Left ventricle myocardium superior (tissue), 1 donor: Measurements from ENCODE around the gene FOXE1. TPM values are rescaled to one million over a fixed set of nuclear protein-coding genes. Genes with fewer than 3 reads are reported as not detected.

ENCODE experiments used
- ATAC-seq: fragments of 200-7000 bp; cut with Tn5 transposase; one replicate; pipeline ENCODE4 v1.9.1; 2020; ENCODE audit warnings: mild to moderate bottlenecking, moderate library complexity
- DNase-seq: peaks from one replicate; pipeline ENCODE4 v3.0.0-alpha.2; 2020
- intact Hi-C: fragments of 100-400 bp; cut with micrococcal nuclease; formaldehyde crosslinking; loops from one replicate; pipeline ENCODE4 v1.11.0; 2022
- long read RNA-seq: library from polyadenylated mRNA; unstranded; transcript quantifications from one replicate; pipeline ENCODE4 v2.0.0, GENCODE V29; 2021
- total RNA-seq: library from RNA; stranded (reverse); fragmentation: NEBNext Ultra II Directional; extraction: Animal tissue kit (Norgen Biotek cat#: 25700); gene quantifications from one replicate; pipeline ENCODE4 v1.2.1, GENCODE V29; 2021
- donor health status: DM: no; HTN: yes; CAD: no; lungs with severe emphysema.

The FOXE1 gene
- not detected for total RNA-seq
- long read RNA-seq, result 0 reads

DNA sequence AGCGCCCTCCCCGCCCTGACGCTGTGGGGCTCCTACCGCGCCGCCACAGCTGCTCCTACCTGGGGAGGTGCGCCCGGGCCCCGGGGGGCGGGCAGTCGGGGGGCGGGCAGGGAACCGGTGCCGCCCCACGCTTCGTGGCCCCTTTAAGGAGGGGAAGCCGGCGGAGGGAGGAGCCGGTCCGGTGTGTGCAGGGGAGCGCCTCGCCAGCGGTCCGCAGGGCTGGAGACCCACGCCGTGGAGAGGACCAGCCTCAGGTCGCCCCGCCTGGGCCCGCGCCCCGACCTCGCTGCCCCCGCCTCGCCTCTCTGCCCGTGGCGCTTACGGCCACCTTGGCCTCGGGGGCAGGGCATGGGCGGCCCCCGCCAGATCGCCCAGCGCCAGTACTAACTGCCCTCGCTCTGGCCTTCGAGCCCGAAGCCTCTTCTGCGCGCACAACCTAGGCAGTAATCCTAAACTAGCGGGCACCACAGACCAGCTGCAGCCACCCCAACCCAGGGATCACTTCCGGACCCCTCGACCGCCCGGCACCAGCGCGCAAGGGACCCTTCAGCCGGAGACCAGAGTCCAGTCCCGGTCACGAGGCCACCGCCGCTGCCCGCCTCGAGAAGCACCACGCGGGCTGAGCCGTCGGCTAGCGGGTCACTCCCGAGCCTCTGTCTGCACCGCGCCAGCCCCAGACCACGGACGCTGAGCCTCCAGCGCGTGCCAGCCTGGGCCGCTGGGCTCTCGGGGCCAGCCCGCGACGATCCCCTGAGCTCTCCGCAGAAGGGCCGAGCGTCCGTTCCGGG, at the start of gene FOXE1:
Gene FOXE1, plus strand, starts transcription at position 171 of the 788 bp plus-strand sequence. CDS start 689 bp downstream, outside the sequence.
- intact Hi-C loops, result no loop called here
- ATAC-seq (no peak), DNase-seq (no peak)

DNA sequence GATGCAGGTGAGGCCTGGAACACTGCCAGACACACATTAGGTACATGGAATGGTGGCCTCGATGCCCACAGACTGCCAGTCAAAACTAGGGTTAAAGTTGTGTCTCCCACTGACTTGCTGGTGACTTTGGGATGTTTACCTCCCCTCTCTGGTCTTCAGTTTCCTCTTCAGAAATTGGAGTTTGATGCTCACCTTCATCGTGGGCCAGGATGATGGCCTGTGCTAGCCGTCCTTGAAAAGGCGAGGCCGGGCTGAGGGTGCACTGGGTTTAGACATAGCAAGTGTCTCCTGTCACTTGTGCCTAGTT, 49.0 kb upstream of the FOXE1 start:
- DNase-seq, result no peak
- intact Hi-C loops, result no loop called here
- ATAC-seq, result no peak

DNA sequence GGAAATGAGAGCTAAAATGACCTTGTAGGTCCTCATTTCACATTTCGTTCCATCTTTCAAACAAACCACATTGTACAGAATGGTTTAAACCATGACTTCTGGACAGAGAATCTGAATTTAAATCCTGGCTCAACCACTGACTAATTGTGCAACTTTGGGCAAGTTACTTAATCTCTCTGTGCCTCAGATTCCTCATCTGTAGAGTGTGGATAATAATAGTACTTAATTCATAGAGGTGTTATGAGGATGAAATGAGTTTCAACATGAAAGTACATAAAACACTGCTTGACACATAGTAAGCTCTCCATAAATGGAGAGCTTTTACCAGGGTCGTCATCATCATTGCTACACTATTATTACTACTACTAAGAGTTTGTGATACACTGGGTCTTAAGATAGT, 46.3 kb upstream of the FOXE1 start:
- intact Hi-C loops, result no loop called here
- DNase-seq (no peak), ATAC-seq (no peak)

DNA sequence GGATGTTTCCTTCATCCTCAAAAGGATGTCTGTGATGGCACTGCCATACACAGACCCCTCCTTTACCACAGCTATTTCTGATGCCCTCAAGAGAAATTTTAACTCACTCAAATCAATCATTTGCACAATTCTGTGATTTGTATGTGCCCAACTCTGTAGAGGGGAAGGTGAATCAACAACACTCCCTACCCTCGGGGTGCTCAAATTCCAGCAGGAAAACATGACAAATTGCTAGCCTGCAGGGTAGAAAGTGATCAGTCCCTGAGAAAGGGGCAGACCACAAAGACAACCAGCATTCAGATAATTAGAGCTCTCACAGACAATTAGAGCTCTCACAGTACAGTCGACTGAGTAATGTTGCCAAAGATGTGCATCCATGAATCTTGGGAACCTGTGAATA, 45.3 kb upstream of the FOXE1 start:
- DNase-seq (no peak), ATAC-seq (no peak)
- intact Hi-C loops, result no loop called here

DNA sequence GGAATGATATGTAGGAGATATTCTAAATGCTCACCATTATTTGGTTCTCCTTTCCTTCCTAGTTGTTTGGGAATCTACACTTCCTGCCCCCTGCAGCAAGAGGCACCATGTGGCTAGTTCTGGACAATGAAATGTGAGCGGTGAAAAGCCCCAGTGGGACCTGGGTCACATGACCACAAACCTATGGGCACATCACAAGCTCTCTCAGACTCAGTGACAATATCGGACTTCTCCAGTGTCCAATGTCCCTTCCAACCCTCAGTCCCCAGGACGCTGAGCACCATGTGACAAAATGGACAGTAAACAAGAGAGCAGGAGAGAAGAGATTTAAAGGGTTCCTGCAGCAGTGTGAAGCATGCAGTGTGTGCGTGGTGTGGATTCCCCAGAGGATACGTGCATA, 44.6 kb upstream of the FOXE1 start:
- ATAC-seq (no peak), DNase-seq (no peak)
- intact Hi-C loops, result no loop called here

DNA sequence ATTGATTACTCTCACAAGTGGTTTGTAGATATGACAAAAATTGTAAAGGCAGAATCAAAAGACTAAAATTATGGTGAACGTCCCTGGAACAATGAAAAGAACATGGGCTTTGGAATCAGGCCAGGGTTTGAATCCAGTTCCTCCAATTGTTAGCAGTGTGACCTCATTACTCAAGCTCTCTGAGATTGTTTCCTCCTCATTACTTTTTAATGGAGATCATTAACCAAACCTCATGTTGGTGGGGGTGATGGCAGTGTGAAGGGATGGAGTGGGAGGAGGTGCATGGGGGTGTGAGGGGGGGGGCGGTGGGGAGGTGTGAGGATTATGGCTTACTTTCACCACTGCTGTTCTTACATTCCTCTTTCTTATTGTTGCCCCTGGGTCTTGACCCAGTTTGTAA, 44.1 kb upstream of the FOXE1 start:
- ATAC-seq (no peak), DNase-seq (no peak)
- intact Hi-C loops, result no loop called here

DNA sequence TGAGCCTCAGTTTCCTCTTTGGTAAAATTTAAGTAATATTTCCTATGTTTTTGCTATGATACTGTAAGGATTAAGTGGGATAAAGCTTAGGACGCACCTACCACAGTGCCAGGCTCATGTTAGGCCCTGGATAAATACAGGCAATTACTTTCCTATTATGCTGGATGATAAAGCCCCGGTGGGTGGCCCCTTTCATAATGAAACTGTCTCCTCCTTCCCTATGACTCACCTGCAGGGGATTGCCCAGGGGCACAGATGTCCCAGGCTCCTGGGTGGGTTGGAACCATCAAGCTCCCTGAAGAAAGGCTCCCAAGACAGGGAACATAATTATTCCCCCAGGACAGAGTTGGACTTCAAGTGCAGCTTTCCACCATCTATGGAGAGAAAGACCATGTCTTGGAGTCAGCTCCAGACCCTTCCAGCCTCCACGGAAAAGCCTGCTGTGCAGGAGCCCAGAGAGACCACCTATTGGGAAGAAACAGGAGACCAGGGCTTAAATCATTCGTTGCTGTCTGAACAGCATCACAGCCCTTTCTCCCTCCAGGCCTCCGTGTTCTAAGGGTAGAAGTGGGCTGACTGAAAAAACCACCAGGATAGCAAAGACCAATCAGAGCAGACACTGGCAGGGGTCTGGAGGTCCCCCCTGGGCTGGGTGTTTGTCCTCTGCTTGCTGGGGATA, 43.2 kb upstream of the FOXE1 start:
- intact Hi-C loops, result no loop called here
- no peak for ATAC-seq
- DNase-seq, result no peak

DNA sequence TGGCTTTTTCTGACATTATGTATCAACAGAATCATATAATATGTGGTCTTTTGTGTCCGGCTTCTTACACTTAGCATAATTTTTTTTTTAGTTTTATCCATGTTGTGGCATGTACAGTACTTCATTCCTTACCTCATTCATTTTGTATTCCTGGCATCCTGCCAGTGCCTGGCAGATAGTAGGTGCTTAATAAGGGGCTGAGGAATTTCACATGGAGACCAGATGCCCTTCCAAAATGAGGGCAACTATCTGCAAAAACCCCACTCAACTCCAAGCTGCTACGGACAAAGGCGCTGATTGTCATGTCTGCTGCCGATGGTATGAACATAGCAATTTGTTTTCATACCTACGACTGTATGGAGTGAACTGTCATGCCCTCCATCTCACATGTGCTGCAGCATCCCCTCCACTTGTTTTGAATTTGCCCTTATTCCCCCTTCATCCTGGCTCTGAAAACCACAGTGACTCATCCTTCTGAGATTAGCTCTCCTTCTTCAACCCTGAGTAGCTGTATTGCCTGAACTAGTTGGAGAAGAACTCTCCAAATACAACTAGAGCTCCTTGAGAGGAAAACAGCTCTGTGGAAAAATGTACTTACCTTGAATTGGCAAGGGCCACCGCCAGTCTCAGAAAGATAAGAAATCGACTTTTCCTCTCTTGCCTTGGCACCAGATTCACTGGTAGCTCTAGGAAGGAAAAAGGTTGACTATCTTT, 41.3 kb upstream of the FOXE1 start:
- DNase-seq (no peak), ATAC-seq (no peak)
- intact Hi-C loops, result no loop called here

DNA sequence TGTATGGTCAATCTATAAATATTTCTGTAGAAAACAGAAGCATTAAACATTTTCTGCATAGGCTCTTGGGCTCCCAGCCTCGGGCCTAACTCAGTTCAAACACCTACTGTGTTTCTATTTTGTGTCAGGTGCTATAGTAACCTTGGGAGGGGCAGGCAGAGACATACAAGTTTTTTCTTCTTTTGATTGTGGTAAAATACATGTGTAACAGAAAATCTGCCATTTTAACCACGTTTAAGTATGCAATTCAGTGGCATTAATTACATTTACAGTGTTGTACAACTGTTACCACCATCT, 40.8 kb upstream of the FOXE1 start:
- no peak for ATAC-seq
- intact Hi-C loops, result no loop called here
- no peak for DNase-seq

DNA sequence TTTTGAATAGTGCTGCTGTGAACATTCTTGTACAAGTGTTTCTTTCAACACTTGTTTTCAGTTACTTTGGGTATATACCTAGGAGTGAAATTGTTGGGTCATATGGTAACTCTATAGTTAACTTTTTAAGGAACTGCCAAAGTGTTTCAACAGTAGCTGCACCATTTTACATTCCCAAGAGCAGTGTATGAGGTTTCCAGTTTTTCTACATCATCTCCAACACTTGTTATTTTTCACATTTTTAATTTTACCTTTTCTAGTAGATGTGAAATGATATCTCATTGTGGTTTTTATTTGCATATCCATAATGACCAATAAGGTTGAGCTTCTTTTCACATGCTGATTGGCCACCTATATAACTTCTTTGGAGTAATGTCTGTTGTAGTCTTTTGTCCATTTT, 40.0 kb upstream of the FOXE1 start:
- DNase-seq, result no peak
- ATAC-seq, result no peak
- intact Hi-C loops, result no loop called here

DNA sequence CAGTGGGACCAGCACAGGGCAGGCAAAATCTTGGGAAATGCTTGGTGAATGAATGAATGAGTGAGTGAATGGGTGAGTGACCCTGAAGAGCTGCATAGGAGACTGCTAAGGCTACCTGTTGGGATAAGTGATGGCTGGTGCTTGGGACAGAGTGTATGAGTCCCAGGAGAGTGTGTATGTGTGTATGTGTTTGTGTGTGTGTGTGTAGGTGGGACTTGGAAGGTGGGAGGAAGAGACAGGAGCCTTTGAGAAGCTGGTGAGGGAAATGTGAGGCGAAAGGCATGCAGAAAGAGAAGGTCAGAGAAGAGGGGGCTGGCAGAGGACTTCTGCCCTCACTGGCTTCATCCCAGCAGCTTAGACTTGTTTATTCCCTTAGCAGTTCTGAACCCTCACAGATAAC, 33.3 kb upstream of the FOXE1 start:
- DNase-seq, result no peak
- ATAC-seq, result no peak
- intact Hi-C loops, result no loop called here

DNA sequence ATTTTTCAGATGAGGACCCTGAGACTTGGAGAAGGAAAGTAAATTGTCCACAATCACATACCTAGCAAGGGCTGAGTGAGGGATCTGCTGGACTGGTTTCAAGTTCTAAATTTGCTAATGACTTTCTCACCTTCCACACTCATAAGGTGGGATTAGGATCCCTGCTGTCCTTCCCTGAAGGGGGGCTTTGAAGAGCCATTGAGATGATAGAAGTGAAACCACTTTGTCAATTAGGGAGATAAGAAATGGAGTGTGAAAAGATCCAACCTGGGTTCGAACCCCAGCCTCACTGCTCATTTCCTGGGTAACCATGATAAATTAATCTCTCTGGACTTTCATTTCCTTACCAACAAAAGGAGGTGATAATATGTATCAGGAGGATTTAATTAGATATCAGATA, 32.7 kb upstream of the FOXE1 start:
- no peak for DNase-seq
- ATAC-seq, result no peak
- intact Hi-C loops, result no loop called here

DNA sequence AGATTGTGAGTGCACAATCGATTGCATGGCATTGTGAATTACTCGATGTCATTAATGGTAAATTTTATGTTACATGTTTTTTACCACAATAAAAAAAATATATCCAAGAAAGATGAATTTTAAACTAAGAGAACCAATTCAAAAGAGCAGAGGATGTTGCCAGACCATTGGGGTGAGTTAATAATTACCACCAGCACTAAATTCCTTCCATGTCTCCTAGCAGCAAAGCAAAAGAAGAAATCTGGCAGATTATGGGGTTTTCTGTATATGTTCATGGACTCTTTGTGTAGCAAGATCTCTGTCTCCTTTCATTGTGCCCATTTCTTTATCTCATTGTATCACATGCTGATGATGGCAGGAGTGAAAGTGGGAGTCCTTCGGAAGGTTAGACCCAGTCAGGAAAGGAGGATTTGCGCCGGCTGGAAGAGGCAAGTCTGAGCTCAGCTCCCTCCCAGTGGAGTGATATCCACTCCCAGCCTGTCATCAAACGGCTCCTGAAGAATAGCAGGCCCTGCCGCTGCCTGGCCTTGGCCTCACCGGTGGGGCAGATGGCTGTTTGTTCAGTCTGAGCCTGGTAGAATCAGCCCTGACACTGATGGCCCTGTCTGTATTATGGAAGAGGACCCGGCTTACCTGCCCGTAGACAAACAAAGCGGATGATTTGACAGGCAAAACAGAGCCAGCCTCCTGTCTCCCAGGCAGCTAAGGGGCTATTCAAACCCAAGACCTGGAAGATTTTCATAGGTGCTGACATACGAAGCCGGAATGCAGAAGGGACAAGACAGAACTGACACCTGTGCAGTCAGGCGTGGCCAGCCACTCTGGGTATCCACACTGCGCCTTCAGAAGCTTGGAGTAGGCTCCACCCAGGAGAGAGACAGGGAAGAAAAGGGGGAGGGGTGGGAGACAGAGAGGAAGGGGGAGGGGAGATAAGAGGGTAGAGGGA, 21.9 kb upstream of the FOXE1 start:
- DNase-seq (no peak), ATAC-seq (peak; percentile 77)
- intact Hi-C loops, result no loop called here

DNA sequence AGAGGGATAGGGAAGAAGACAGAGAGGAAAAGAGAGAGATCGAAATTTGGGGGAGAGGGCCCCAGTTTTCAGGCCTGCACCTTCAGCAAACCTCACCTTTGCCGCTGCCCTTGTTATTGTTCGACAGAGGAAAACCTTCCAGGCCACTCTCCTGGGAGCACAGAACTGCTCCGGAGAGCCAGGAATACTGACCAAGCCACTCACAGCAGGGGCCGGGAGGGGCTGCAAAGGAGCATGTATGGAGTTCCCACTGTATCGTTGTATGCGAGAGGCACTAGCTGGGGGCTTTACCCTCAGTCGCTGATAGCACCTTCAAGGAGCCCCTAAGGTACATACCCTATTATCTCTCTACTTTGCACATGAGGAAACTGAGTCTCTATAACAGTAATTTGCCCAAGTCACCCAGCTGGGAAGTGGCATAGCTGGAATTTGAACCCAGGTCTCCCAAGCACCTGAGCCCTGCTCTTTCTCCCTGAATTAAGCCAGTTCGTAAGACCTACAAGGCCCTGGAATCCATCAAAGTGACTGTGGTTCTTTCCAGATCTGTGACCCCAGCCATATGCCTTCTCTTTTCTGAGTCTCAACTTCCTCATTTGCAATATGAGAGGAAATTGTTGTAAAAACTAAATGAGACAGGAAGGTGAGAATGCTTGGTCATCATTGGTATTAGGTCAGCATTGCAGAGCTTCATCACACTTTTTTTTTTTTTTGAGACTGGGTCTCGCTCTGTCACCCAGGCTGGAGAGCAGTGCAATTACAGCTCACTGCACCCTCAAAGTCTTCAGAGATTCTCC, 21.0 kb upstream of the FOXE1 start:
- intact Hi-C loops, result no loop called here
- ATAC-seq, result no peak
- DNase-seq, result no peak

DNA sequence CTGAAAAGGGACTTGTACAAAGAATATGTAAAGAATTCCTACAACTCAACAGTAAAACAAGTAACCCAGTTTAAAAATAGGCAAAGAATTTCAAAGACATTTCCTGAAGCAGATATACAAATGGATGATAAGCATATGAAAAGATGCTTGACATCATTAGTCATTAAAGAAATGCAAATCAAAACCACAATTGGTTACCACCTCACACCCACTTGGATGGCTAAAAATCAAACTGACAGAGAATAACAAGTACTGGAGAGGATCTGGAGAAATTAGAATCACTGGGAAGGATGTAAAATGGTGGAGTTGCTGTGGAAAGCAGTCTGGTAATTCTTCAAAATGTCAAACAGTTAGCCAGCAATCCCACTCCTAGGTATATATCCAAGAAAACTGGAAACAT, 12.5 kb upstream of the FOXE1 start:
- ATAC-seq, result no peak
- intact Hi-C loops, result no loop called here
- DNase-seq, result no peak

DNA sequence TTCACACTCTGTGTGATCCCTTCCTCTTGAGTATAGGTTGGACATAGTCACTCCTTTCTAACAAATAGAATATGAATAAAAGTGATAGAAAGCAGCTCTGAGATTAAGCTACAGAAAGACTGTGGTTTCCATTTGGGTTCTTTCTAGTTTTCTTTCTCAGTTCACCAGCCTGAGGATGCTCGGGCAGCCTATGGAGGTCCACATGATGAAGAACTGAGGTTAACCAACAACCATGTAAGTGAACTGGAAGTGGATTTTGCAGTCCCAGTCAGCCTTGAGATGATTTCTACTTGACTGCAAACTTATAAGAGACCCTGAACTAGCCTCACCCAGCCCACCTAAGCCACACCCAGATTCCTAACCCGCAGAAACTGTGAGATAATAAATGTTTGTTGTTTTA, 10.1 kb upstream of the FOXE1 start:
- intact Hi-C loops, result no loop called here
- no peak for ATAC-seq
- DNase-seq, result no peak

DNA sequence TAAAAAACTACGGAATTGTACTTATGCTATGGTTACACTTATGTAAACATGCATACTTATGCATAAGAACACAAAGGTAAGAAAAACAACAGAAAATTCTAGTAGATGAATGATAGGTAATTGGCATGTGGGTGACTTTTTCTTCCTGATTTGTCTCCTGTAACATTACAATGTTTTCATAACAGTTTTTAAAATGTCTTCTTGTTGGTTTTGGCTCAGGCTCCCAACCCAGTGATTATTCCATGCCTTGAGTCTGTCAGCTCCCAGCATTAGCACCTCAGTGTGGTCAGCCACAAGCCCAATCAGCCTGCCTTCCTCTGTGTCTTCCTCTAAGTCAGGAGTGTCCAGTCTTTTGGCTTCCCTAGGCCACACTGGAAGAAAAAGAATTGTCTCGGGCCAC, 7.9 kb upstream of the FOXE1 start:
- DNase-seq (no peak), ATAC-seq (no peak)
- intact Hi-C loops, result no loop called here

DNA sequence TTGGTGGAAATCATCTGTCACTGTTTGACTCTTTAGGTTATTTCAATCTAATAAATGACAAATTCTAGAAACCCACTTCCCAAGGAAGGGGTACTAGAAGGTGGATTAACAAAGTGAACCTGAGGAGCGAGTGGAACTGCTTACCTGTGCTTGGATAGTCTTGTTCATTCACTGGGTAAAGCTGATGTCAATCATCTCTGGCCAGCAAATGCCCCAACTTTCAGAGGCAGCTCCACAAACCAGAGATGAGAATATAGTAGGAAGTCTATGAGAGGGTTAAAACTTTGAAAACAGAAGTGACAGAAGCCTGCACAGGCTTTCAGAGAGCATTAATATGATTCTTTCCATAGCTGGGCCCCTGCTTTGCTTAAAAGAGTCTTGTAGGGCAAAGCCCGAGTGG, 7.3 kb upstream of the FOXE1 start:
- intact Hi-C loops, result no loop called here
- DNase-seq (no peak), ATAC-seq (no peak)

DNA sequence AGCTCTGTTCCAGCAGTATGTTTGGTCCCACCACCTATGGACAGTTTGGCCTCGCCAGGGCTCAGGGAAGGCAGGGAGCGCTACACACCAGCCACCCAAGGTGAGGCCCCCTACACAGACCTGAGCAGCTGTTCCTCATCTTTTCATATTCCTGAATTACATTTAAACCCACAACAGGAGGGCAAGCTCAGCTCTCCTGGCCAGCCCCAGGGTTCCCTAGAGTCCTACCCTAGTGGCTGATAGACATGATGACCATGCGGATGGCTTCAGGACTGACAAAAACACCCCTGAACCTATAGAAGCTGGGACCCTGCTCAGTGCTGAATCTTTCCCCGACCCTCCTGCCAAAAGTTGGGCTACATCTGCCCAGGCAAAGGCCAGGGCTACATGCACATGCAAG, 6.7 kb upstream of the FOXE1 start:
- DNase-seq (no peak), ATAC-seq (no peak)
- intact Hi-C loops, result no loop called here
